Ishikawa (cell line): ENCODE data around the gene SLAMF1.

ENCODE experiments used
- CEBPB ChIP-seq: IDR thresholded peaks from 2 replicates; pipeline ENCODE4 v1.6.1; 2012
- CREB1 ChIP-seq: IDR thresholded peaks from 2 replicates; pipeline ENCODE4 v1.6.1; 2012; ENCODE audit warnings: low read depth
- EGR1 ChIP-seq: IDR thresholded peaks from 2 replicates; pipeline ENCODE4 v1.6.1; 2012
- EP300 ChIP-seq: IDR thresholded peaks from 2 replicates; pipeline ENCODE4 v1.6.1; 2012; ENCODE audit warnings: borderline replicate concordance
- FOXM1 ChIP-seq: IDR thresholded peaks from 2 replicates; pipeline ENCODE4 v1.6.1; 2012; ENCODE audit warnings: low read depth, borderline replicate concordance
- MAX ChIP-seq: IDR thresholded peaks from 2 replicates; pipeline ENCODE4 v1.6.1; 2012
- RAD21 ChIP-seq: IDR thresholded peaks from 2 replicates; pipeline ENCODE4 v1.6.1; 2012; ENCODE audit warnings: low read depth
- REST ChIP-seq: IDR thresholded peaks from 2 replicates; pipeline ENCODE4 v1.6.1; 2012; ENCODE audit warnings: low read depth, mild to moderate bottlenecking
- TAF1 ChIP-seq: IDR thresholded peaks from 2 replicates; pipeline ENCODE4 v1.6.1; 2012; ENCODE audit warnings: low read depth, mild to moderate bottlenecking
- USF1 ChIP-seq: IDR thresholded peaks from 2 replicates; pipeline ENCODE4 v1.6.1; 2012
- YY1 ChIP-seq: IDR thresholded peaks from 2 replicates; pipeline ENCODE4 v1.6.1; 2012; ENCODE audit warnings: low read depth
- ZBTB7A ChIP-seq: IDR thresholded peaks from 2 replicates; pipeline ENCODE4 v1.6.1; 2012; ENCODE audit warnings: low read depth

- TF ChIP-seq MAX, result no peak
- TF ChIP-seq TAF1, result no peak
- TF ChIP-seq CEBPB, result no peak
- no peak for TF ChIP-seq EGR1
- TF ChIP-seq EP300, result no peak
- TF ChIP-seq FOXM1, result no peak
- no peak for TF ChIP-seq YY1
- no peak for TF ChIP-seq REST
- no peak for TF ChIP-seq CREB1
- no peak for TF ChIP-seq ZBTB7A
- no peak for TF ChIP-seq RAD21
- no peak for TF ChIP-seq USF1
Observed at GRCh38 chr1:160651433-160652064, 4.7 kb upstream of the SLAMF1 start.
